Panc1 (cell line): Measurements from ENCODE around the gene SIGLEC11. TPM values are rescaled to one million over a fixed set of nuclear protein-coding genes. Genes with fewer than 3 reads are reported as not detected.

Source experiments
- ATAC-seq: fragments of 200-7000 bp; cut with Tn5 transposase; 2 replicates; pipeline ENCODE4 v1.9.1; 2020; ENCODE audit warnings: mild to moderate bottlenecking, moderate library complexity
- BruUV-seq: library from RNA; stranded (reverse); fragments of 400-500 nt; replicated peaks from 2 replicates; lab custom pipeline; 2021; lab: Mats Ljungman, UMichigan
- CTCF ChIA-PET: fragments of 300-600 bp; sonication (Branson Sonifier 250); formaldehyde crosslinking; loops from one replicate; lab custom pipeline; 2022; ENCODE audit warnings: antibody characterized with exemption; lab: Charles Lee
- POLR2A ChIA-PET: fragments of 300-600 bp; sonication (Branson Sonifier 250); formaldehyde crosslinking; loops from one replicate; lab custom pipeline; 2022; ENCODE audit warnings: antibody characterized with exemption; lab: Charles Lee
- DNase-seq: peaks from one replicate; pipeline ENCODE4 v3.0.0-alpha.2; 2010; ENCODE audit warnings: low read depth, low spot score
- H3K27ac ChIP-seq: 2 replicates; pipeline ENCODE4 v1.5.1; 2011; ENCODE audit warnings: mild to moderate bottlenecking, low read length, inconsistent platforms
- H3K27me3 ChIP-seq: fragments of 200-500 bp; sonication (Bioruptor generic); 2 replicates; pipeline ENCODE4 v1.6.0; 2014; ENCODE audit warnings: low read length, inconsistent platforms; ENCODE audit not compliant: control insufficient read depth, insufficient read depth
- H3K36me3 ChIP-seq: fragments of 200-500 bp; sonication (Bioruptor generic); 2 replicates; pipeline ENCODE4 v1.5.1; 2014; ENCODE audit warnings: inconsistent platforms, mild to moderate bottlenecking, low read length, moderate library complexity; ENCODE audit not compliant: control insufficient read depth, insufficient read depth
- H3K4me1 ChIP-seq: 2 replicates; pipeline ENCODE4 v1.5.1; 2011; ENCODE audit warnings: inconsistent platforms, mild to moderate bottlenecking, low read length, moderate library complexity; ENCODE audit not compliant: control insufficient read depth, insufficient read depth
- H3K4me3 ChIP-seq, 2 experiments: 2 replicates each; pipeline ENCODE4 v1.5.1; 2011 to 2012; ENCODE audit warnings: low read depth in 2 of 2, low read length in 2 of 2, mild to moderate bottlenecking in 2 of 2, inconsistent platforms in 1 of 2, moderate library complexity in 1 of 2
- H3K9me3 ChIP-seq: fragments of 200-500 bp; sonication (Bioruptor generic); 2 replicates; pipeline ENCODE4 v1.5.1; 2014; ENCODE audit warnings: low read depth, mild to moderate bottlenecking, inconsistent platforms, low read length, moderate library complexity; ENCODE audit not compliant: control insufficient read depth, insufficient read depth
- CTCF ChIP-seq: fragments of 450-650 bp; IDR thresholded peaks from 2 replicates; pipeline ENCODE4 v1.5.1; 2017; ENCODE audit warnings: mild to moderate bottlenecking
- POLR2AphosphoS5 ChIP-seq: IDR thresholded peaks from 2 replicates; pipeline ENCODE4 v1.6.1; 2012; ENCODE audit warnings: mild to moderate bottlenecking, low read depth, low read length, moderate library complexity
- REST ChIP-seq, 2 experiments: IDR thresholded peaks; 2 replicates each; pipeline ENCODE4 v1.6.1; 2011 to 2012; ENCODE audit warnings: low read depth in 2 of 2, control low read depth in 1 of 2, low read length in 1 of 2, mild to moderate bottlenecking in 1 of 2, moderate library complexity in 1 of 2; ENCODE audit not compliant: insufficient read depth in 1 of 2
- SIN3A ChIP-seq: IDR thresholded peaks from 2 replicates; pipeline ENCODE4 v1.6.1; 2012; ENCODE audit warnings: low read depth, mild to moderate bottlenecking, low read length, moderate library complexity, borderline replicate concordance; ENCODE audit not compliant: insufficient read depth
- TCF7L2 ChIP-seq: IDR thresholded peaks from 2 replicates; pipeline ENCODE4 v1.6.1; 2011; ENCODE audit warnings: mild to moderate bottlenecking, low read depth, low read length, inconsistent platforms
- in situ Hi-C: cut with HindIII; loops from 2 replicates; pipeline ENCODE4 v1.10.0; 2016; ENCODE audit warnings: low sequenced_read_pairs, low pct_unique_long_range_greater_than_20kb
- intact Hi-C: fragments of 100-400 bp; cut with micrococcal nuclease; formaldehyde crosslinking; loops from one replicate; pipeline ENCODE4 v1.10.0; 2022; ENCODE audit not compliant: unreplicated experiment
- total RNA-seq: library from RNA; stranded (reverse); gene quantifications from one replicate; pipeline ENCODE4 v1.2.1, GENCODE V29; 2021; ENCODE audit not compliant: unreplicated experiment

SIGLEC11 gene
- total RNA-seq, 1 experiment from 2014 or later: not detected

- POLR2A ChIA-PET: no interaction called here
Measured at GRCh38 chr19:49952479-49952836, 8.5 kb downstream of the SIGLEC11 start.

GRCh38 chr19:49951806-49952478, 9.0 kb downstream of the SIGLEC11 start:
- in situ Hi-C loops: no loop called here
- H3K9me3 ChIP-seq: no peaks in the 10 kb centered on the region
- TF ChIP-seq POLR2AphosphoS5: no peak
- no peak for TF ChIP-seq CTCF
- TF ChIP-seq TCF7L2: no peak
- no peak for TF ChIP-seq REST (IDR thresholded peaks at IDR 0.05; ENCODE audit: insufficient read depth in 1 of 2, low read depth in 2 of 2, low read length in 1 of 2)
- TF ChIP-seq SIN3A: no peak
- no TSS peak for BruUV-seq
- ChIA-PET POLR2A (no interaction called here), CTCF (no interaction called here)
- intact Hi-C loops: no loop called here
- DNase-seq (no peak), ATAC-seq (no peak)
- no peaks in the 10 kb centered on the region for H3K36me3 ChIP-seq
- H3K27me3 ChIP-seq: no peaks in the 10 kb centered on the region
- no peak overlapping the region for H3K27ac ChIP-seq
- no peak overlapping the region for H3K4me3 ChIP-seq
- H3K4me1 ChIP-seq: no peaks in the 10 kb centered on the region

More at GRCh38 chr19:49952479-49952836, 8.5 kb downstream of the SIGLEC11 start:
- no peak overlapping the region for H3K4me3 ChIP-seq
- TF ChIP-seq TCF7L2 (no peak), POLR2AphosphoS5 (no peak), SIN3A (no peak), REST (IDR thresholded peaks at IDR 0.05; ENCODE audit: insufficient read depth in 1 of 2, low read depth in 2 of 2, low read length in 1 of 2) (no peak), CTCF (no peak)
- H3K36me3 ChIP-seq: no peaks in the 10 kb centered on the region
- CTCF ChIA-PET: no interaction called here
- H3K9me3 ChIP-seq: no peaks in the 10 kb centered on the region
- DNase-seq (no peak), ATAC-seq (no peak)
- no peak overlapping the region for H3K27ac ChIP-seq
- BruUV-seq: no TSS peak
- in situ Hi-C loops (no loop called here), intact Hi-C loops (no loop called here)
- no peaks in the 10 kb centered on the region for H3K27me3 ChIP-seq
- no peaks in the 10 kb centered on the region for H3K4me1 ChIP-seq
